ENCODE results near the gene WNT11. TPM values are rescaled to one million over a fixed set of nuclear protein-coding genes. Genes with fewer than 3 reads are reported as not detected.

Gene WNT11
- total and polyA plus RNA-seq, 2 of the 13 experiments (the other 11 are each of a cell fraction or from before 2014, with no cell fraction given), result 0.34 to 0.66 TPM

DNA sequence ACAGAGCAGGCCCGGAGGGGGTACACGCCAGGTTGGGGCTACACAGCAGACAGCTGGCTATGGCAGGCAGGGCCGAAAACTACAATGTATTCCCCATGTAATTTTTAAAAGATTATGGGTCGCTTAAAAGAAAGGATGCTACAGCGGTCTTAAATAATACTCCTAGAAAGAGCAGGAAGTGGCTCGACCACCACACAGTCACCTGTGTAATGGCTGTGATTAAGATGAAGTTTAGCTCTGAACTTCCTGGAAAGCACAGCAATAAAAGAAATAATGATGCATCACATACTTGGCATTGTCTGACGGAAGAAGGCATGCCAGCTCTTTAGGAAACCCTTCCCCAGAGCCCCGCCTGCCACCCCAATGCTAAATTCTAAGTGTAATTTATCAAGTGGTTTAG, 32.6 kb downstream of the WNT11 start:
- no peaks in the 10 kb centered on the region for H3K79me2 ChIP-seq (ENCODE audit: insufficient read depth, low read length)
- in situ Hi-C loops (cut with HindIII; ENCODE audit: extremely low pct_ligation_motif_present, low pct_unique_long_range_greater_than_20kb) (no loop called here), intact Hi-C loops (cut with micrococcal nuclease; ENCODE audit: unreplicated experiment) (no loop called here)
- no peak overlapping the region for H3K4me3 ChIP-seq (replicated peaks in 1 of 3; ENCODE audit: insufficient read depth in 1 of 3, low read depth in 2 of 3, low read length in 3 of 3)
- WGBS (ENCODE audit: low lambda C conversion rate), result 67% methylated on average over 8 of the region's 8 CpGs
- ATAC-seq, result no peak
- no peak overlapping the region for H3K4me2 ChIP-seq (ENCODE audit: low read depth, low read length)
- H3K9ac ChIP-seq (ENCODE audit: insufficient read depth, low read depth, low read length), result no peak overlapping the region
- FAIRE-seq, result no peak
- H3K27ac ChIP-seq (ENCODE audit: extremely low read length, insufficient read depth, low read length), result no peak overlapping the region
- H3K36me3 ChIP-seq (replicated peaks in 1 of 2; ENCODE audit: control insufficient read depth in 1 of 2, insufficient read depth in 2 of 2, low read length in 2 of 2), result no peaks in the 10 kb centered on the region
- ChIA-PET POLR2A (no interaction called here), CTCF (ENCODE audit: low intra/inter-chr PET ratio, low total read pairs) (no interaction called here)
- no peak overlapping the region for H2AFZ ChIP-seq (ENCODE audit: low read length)
- DNase-seq (ENCODE audit: low spot score), result no peak
- peaks cover 46% of the 10 kb centered on the region for H3K4me1 ChIP-seq (ENCODE audit: insufficient read depth, low read length)
- peaks cover 6% of the 10 kb centered on the region in 2 experiments; a peak in 3 of 5 replicates for H3K27me3 ChIP-seq (ENCODE audit: control insufficient read depth in 1 of 2, insufficient read depth in 2 of 2, low read length in 2 of 2)
- no TSS peak for BruUV-seq (replicated peaks)
- no peaks in the 10 kb centered on the region for H3K9me3 ChIP-seq (ENCODE audit: low read length)
- no peaks in the 10 kb centered on the region for H4K20me1 ChIP-seq (ENCODE audit: insufficient read depth, low read length)
- TF ChIP-seq KAT2B (IDR thresholded peaks at IDR 0.05; ENCODE audit: borderline replicate concordance, low read depth, low read length) (no peak), FOXA1 (IDR thresholded peaks at IDR 0.05) (no peak), FOXA1 (CRISPR knock-in tag; IDR thresholded peaks at IDR 0.05) (no peak), RBAK (CRISPR knock-in tag; IDR thresholded peaks at IDR 0.05) (no peak), SOX6 (IDR thresholded peaks at IDR 0.05) (no peak), SOX6 (CRISPR knock-in tag; IDR thresholded peaks at IDR 0.05) (no peak), LCORL (IDR thresholded peaks at IDR 0.05) (no peak), LCORL (CRISPR knock-in tag; IDR thresholded peaks at IDR 0.05) (no peak), ZNF383 (CRISPR knock-in tag; IDR thresholded peaks at IDR 0.05; ENCODE audit: borderline replicate concordance) (no peak), ARID2 (CRISPR knock-in tag; IDR thresholded peaks at IDR 0.05; ENCODE audit: borderline replicate concordance) (no peak), ZNF225 (CRISPR knock-in tag; IDR thresholded peaks at IDR 0.05) (no peak), ZZZ3 (CRISPR knock-in tag; IDR thresholded peaks at IDR 0.05; ENCODE audit: borderline replicate concordance) (no peak), ETV5 (CRISPR knock-in tag; IDR thresholded peaks at IDR 0.05; ENCODE audit: borderline replicate concordance) (no peak), RBM39 (IDR thresholded peaks at IDR 0.05; ENCODE audit: low read depth, low read length, poor library complexity, severe bottlenecking) (no peak), TEAD2 (CRISPR knock-in tag; IDR thresholded peaks at IDR 0.05) (no peak), IRX3 (CRISPR knock-in tag; IDR thresholded peaks at IDR 0.05; ENCODE audit: borderline replicate concordance, low read depth) (no peak), JDP2 (CRISPR knock-in tag; IDR thresholded peaks at IDR 0.05; ENCODE audit: borderline replicate concordance) (no peak)
